ENCODE results near the gene PID1. TPM values are rescaled to one million over a fixed set of nuclear protein-coding genes. Genes with fewer than 3 reads are reported as not detected.

The PID1 gene
- total RNA-seq, 1 donor from 2014 or later, result 1.4 TPM

DNA sequence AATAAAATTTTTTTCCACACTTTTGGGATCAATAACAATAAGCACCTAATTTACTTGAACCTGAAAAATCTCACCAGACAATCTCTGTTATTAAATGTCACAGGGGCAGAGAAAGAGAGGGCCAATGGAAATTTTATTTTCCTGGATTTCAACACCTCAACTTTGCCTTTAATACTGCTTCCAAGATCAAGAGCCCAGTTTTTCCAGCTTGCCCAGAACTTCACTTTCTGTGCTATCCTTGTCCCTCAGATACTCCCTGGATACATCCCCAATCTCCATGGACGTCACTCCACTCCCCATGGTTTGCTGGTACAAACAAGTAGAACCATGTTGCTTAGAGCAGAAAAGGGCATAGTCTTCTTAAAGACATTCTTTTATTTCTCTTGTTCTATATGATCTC lies 29.3 kb upstream of the PID1 start:
- H3K4me1 ChIP-seq, result no peaks in the 10 kb centered on the region

DNA sequence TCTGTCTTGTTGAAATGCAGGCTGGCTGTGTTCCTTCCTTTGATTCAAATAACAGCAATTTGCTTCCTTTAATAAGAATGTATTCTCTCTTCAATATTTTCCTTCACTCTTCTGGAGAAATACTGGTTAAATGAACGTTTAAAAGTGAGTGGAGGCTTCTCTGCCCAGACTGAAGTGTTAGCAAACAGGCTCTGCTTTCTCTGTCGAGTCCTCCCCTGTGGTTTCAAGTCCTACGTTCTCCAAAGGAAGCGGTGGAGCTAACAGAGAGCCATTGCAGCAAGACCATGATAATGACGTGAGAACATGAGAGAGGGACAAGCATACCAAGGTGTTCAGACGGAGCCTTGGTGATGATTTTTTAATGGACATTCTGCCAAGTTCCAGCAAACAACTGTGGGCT lies 26.2 kb upstream of the PID1 start:
- no peak for DNase-seq (ENCODE audit: low spot score)
- Histone ChIP-seq H3F3A (ENCODE audit: low read depth) (no peaks in the 10 kb centered on the region), H3K36me3 (no peaks in the 10 kb centered on the region), H3K79me2 (ENCODE audit: low read depth) (no peaks in the 10 kb centered on the region), H3K9me3 (ENCODE audit: low read depth) (no peaks in the 10 kb centered on the region), H3K4me3 (no peak overlapping the region), H3K27ac (no peak overlapping the region), H4K20me1 (ENCODE audit: low read depth) (no peaks in the 10 kb centered on the region), H3K4me1 (no peaks in the 10 kb centered on the region), H3K27me3 (no peaks in the 10 kb centered on the region), H3K9ac (no peak overlapping the region), H3K4me2 (no peak overlapping the region), H2AFZ (replicated peaks) (no peak overlapping the region)
- TF ChIP-seq EZH2phosphoT487 (IDR thresholded peaks at IDR 0.05), result no peak
- TF ChIP-seq, protein P1, sequence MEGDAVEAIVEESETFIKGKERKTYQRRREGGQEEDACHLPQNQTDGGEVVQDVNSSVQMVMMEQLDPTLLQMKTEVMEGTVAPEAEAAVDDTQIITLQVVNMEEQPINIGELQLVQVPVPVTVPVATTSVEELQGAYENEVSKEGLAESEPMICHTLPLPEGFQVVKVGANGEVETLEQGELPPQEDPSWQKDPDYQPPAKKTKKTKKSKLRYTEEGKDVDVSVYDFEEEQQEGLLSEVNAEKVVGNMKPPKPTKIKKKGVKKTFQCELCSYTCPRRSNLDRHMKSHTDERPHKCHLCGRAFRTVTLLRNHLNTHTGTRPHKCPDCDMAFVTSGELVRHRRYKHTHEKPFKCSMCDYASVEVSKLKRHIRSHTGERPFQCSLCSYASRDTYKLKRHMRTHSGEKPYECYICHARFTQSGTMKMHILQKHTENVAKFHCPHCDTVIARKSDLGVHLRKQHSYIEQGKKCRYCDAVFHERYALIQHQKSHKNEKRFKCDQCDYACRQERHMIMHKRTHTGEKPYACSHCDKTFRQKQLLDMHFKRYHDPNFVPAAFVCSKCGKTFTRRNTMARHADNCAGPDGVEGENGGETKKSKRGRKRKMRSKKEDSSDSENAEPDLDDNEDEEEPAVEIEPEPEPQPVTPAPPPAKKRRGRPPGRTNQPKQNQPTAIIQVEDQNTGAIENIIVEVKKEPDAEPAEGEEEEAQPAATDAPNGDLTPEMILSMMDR (IDR thresholded peaks at IDR 0.05), result no peak
- no peak for TF ChIP-seq EZH2 (IDR thresholded peaks at IDR 0.05)
- Mint-ChIP-seq H3K27me3 (ENCODE audit: insufficient read depth, low read depth) (peaks cover 6% of the 10 kb centered on the region), H3K27ac (no peak overlapping the region), H3K4me3 (no peak overlapping the region), H3K4me1 (no peaks in the 10 kb centered on the region), H3K36me3 (no peaks in the 10 kb centered on the region), H3K9me3 (no peaks in the 10 kb centered on the region)

More for the DNA sequence above, 29.3 kb upstream of the PID1 start:
- no peaks in the 10 kb centered on the region for H3K9me3 Mint-ChIP-seq
- no peaks in the 10 kb centered on the region for H3K4me1 Mint-ChIP-seq
- Histone ChIP-seq H3K27ac (no peak overlapping the region), H3K27me3 (no peaks in the 10 kb centered on the region), H3K4me3 (no peak overlapping the region), H4K20me1 (ENCODE audit: low read depth) (no peaks in the 10 kb centered on the region), H3K4me2 (no peak overlapping the region), H3F3A (ENCODE audit: low read depth) (no peaks in the 10 kb centered on the region), H3K9ac (no peak overlapping the region), H3K79me2 (ENCODE audit: low read depth) (no peaks in the 10 kb centered on the region), H2AFZ (replicated peaks) (no peak overlapping the region), H3K9me3 (ENCODE audit: low read depth) (no peaks in the 10 kb centered on the region), H3K36me3 (no peaks in the 10 kb centered on the region)
- TF ChIP-seq EZH2 (IDR thresholded peaks at IDR 0.05), result no peak
- TF ChIP-seq, protein P1 (IDR thresholded peaks at IDR 0.05), result no peak
- no peak for TF ChIP-seq EZH2phosphoT487 (IDR thresholded peaks at IDR 0.05)
- no peak overlapping the region for H3K27ac Mint-ChIP-seq
- peaks cover 6% of the 10 kb centered on the region for H3K27me3 Mint-ChIP-seq (ENCODE audit: insufficient read depth, low read depth)
- no peak overlapping the region for H3K4me3 Mint-ChIP-seq
- H3K36me3 Mint-ChIP-seq, result no peaks in the 10 kb centered on the region
- DNase-seq (ENCODE audit: low spot score), result no peak

- no peaks in the 10 kb centered on the region for H3K9me3 Mint-ChIP-seq
- Histone ChIP-seq H3F3A (ENCODE audit: low read depth) (no peaks in the 10 kb centered on the region), H3K4me3 (no peak overlapping the region), H3K27me3 (no peaks in the 10 kb centered on the region), H4K20me1 (ENCODE audit: low read depth) (no peaks in the 10 kb centered on the region), H2AFZ (replicated peaks) (no peak overlapping the region), H3K9me3 (ENCODE audit: low read depth) (no peaks in the 10 kb centered on the region), H3K36me3 (no peaks in the 10 kb centered on the region), H3K27ac (no peak overlapping the region), H3K4me2 (no peak overlapping the region), H3K9ac (no peak overlapping the region), H3K79me2 (ENCODE audit: low read depth) (no peaks in the 10 kb centered on the region), H3K4me1 (no peaks in the 10 kb centered on the region)
- no peak overlapping the region for H3K4me3 Mint-ChIP-seq
- H3K36me3 Mint-ChIP-seq, result no peaks in the 10 kb centered on the region
- DNase-seq (ENCODE audit: low spot score), result no peak
- H3K27ac Mint-ChIP-seq, result no peak overlapping the region
- no peaks in the 10 kb centered on the region for H3K4me1 Mint-ChIP-seq
- H3K27me3 Mint-ChIP-seq (ENCODE audit: insufficient read depth, low read depth), result peaks cover 6% of the 10 kb centered on the region
- TF ChIP-seq EZH2phosphoT487 (IDR thresholded peaks at IDR 0.05) (no peak), EZH2 (IDR thresholded peaks at IDR 0.05) (no peak)
- TF ChIP-seq, protein P1 (IDR thresholded peaks at IDR 0.05), result no peak
Observed at GRCh38 chr2:229296536-229296935, 25.4 kb upstream of the PID1 start.

Measured in neural progenitor cell (in vitro differentiated cells).